NCI-H2171 treated with DMSO at 0.1 percent for 48 hours (cell line): ENCODE results near the gene TMEM17.
A peak's percentile ranks its signal among the peaks of the same experiment; 100 is the strongest.
"Not testable (repeated sequence)": the region's sequence is repeated elsewhere in the genome, so short reads cannot be mapped to it uniquely, and the experiment has no call there.

Experiments
- DNase-seq: peaks from one replicate; lab custom pipeline; 2025; lab: John Stamatoyannopoulos, UW

The TMEM17 gene, protein sequence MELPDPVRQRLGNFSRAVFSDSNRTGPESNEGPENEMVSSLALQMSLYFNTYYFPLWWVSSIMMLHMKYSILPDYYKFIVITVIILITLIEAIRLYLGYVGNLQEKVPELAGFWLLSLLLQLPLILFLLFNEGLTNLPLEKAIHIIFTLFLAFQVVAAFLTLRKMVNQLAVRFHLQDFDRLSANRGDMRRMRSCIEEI

DNA sequence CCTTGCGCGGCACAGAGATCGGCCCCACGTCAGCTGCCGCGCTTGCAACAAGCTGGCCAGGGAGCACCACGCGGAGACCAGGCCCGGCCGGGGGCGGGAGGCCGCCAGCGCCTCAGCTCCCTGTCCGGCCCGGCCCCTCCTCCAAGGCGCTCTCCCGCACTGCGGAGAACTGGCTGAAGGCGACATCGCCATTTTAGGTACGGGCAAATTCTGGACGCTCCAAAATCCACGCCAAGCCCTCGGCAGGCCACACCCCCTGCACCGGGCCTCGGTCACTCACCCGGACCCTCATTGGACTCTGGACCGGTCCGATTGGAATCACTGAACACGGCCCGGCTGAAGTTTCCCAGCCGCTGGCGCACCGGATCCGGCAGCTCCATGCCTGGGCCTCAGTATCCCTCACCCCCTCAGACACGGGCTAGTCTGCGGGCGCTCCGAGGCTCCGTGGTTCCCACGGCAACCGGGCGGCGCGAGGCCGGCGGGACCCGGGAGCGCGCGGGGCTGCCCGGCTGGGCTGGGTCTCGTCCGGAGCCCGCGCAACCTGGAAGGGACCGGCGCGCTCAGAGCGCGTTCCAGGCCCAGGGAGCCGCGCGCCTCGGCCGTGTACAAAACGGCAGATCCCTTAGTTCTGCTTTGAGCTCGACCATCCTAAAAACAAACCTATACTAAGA lies at the start of gene TMEM17:
Gene TMEM17, minus strand, starts transcription at position 446 of the 671 bp plus-strand sequence. Its CDS starts 66 bp downstream, at position 380.
- peak; percentile 73 for DNase-seq

DNA sequence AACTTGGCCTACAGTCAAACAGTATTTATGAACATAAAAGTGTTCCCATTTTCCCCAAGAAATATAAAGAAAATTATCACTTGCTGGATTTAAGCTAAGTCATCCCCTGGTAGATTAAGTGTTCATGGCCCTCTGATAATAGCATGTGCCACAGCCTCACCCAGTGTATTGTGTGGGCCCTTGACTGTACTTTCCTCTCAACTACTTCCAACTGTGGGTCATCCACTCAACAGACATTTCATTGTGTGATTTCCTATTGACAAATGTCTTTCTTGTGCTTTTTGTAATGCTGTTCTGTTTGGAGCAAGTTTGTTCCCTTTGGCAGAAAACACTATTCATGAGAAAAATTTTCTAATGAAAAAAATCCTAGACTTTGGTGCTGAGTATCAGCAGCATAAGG lies 48.4 kb upstream of the TMEM17 start:
- no peak for DNase-seq

DNA sequence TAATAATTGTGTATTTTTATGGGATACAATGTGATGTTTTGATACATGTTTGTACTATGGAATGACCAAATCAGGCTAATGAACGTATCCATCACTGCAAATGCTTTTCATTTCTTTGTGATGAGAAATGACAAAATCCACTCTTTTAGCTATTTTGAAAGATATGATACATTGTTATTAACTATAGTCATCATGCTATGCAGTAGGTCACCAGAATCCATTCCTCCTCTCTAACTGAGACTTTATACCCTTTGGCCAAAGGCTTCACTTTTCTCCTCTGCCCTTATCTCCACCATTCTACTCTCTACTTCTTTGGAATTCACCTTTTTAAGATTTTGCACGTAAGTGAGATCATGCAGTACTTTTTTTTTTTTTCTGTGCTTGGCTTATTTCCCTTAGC lies 44.5 kb upstream of the TMEM17 start:
- no peak for DNase-seq

DNA sequence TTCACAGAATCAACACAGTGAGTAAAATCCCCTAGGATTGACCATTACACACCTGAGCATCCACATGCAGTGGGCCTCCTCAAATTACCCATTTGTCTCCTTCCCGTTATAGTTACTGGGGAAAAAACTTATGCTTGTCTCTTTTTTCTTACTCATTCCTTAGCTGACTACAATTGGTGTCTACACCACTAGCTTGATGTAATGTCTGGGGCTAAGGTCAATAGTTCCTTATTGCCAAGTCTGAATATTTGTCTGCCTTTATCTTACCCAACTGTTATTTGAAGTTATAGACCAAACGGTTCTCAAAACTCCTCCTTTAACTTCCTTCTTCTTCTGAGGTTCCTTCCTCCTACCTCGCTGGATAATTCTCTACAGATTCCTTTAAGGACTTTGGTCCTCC lies 41.9 kb upstream of the TMEM17 start:
- no peak for DNase-seq

DNA sequence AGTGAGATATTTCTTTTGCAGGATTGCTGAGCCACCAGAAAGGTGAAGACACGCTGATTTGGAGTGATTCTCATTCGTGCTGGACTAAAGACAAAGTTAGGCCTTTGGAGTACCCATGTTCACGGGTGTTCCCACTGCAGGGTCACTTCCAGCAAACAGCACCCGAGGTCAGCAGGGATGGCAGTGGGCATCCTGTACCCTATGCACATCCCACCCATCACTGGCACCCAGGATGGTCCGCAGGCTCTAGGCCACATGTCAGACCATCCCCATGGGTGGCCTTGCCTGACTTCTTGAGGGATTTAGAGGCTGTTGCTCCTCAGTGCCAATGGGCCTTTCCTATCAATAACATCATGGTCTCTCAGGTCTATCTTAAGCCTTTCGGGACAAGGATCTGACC lies 39.3 kb upstream of the TMEM17 start:
- no peak for DNase-seq

DNA sequence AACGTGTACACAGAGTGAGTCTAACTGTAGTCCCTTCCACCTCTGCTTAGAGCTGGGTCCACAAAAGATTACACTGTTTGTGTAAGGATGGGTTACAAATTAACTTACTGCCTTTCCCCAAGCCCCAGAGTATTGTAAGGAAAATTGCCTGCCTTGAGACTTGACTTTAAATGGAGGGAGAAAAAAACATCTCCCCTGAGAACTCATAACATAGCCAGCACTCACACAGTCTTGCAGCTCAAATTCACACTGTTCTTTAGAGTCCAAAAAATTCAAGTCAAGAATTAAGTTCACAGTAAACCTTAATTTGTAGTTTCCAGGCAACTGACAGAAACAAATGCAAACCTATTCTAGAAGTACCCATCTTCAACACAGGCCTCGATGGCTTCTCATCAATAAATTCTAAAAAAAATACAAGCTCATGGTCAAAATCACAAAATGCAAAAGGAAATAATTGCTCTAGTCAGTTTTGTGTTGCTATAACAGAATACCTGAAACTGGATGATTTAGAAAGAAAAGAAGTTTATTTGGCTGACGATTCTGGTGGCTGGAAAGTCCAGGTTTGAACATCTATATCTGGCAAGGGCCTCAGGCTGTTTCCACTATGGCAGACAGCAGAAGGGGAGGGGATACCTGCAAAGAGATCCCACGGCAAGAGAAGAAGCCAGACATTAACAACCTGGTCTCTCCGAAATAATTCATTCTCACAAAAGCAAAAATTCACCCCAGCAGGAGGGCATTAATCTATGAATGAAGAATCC lies 34.6 kb upstream of the TMEM17 start:
- DNase-seq = no peak

DNA sequence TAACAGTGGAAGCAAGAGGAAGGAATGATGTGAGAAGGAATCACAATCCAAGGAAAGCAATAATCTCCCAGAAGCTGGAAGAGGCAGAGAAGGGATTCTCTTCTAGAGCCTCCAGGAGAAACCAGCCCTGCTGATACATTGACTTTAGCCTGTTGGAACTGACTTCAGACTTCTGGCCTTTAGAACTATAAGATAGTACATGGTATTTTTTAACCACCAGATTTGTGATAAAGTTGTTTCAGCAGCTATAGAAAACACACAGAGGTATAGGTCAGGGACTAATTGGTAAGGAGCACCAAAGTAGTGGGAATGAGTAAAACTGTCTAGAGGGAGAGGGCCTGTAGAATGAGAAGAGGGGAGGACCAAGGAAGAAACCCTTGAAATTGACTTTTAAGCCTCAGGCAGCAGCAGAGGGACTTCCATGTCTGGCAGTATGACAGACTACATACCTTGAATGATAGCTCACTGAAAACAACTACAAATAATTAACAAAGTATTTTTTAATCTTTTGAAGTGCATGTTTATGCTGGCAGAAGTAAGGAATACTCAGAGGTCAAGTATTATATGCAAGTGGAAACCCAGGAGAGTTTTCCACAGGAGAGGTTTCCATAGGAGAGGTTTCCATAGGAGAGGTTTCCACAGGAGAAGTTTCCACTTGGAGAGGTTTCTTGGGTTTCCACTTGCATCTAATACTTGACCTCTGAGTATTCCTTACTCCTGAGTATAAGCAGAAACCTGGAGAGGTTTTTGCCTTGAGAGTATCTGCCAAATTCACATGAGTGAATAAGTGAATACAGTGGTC lies 33.8 kb upstream of the TMEM17 start:
- no peak for DNase-seq

DNA sequence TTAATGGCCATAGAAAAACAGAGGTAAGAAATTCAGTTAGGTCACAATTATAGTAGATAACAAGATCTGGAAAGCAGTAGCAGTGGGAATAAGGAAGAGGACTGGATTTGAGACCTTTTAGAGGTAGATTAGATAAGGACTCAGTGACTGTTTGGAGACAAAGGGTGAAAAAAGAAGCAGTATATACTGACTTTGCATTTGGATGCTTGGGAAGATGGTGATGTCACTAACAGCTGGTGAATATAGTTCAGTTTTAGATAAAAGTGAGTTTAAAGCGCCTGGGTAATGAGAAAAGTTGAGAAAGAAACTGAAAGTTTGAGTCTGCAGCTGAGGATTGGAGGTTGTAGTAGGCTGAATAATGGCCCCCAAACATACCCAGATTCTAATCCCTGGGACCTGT lies 32.8 kb upstream of the TMEM17 start:
- no peak for DNase-seq

DNA sequence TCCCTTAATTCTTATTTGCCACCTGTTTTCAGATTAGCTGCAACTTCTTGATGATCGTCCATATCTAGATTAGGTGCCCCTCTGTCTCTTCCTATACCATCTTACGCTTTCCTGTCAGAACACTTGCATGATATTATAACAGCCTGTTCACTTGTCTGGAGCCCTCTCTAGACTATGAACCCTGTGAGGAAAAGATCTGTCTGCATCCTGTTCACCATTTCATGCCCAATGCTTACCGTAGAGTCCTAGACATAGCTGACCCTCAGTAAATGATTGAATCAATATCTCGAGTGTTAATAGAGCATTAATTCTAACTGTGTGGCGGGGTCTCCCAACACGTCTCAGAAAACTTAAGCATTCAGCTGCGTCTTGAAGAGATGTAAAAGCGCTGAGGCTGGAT lies 31.8 kb upstream of the TMEM17 start:
- no peak for DNase-seq

DNA sequence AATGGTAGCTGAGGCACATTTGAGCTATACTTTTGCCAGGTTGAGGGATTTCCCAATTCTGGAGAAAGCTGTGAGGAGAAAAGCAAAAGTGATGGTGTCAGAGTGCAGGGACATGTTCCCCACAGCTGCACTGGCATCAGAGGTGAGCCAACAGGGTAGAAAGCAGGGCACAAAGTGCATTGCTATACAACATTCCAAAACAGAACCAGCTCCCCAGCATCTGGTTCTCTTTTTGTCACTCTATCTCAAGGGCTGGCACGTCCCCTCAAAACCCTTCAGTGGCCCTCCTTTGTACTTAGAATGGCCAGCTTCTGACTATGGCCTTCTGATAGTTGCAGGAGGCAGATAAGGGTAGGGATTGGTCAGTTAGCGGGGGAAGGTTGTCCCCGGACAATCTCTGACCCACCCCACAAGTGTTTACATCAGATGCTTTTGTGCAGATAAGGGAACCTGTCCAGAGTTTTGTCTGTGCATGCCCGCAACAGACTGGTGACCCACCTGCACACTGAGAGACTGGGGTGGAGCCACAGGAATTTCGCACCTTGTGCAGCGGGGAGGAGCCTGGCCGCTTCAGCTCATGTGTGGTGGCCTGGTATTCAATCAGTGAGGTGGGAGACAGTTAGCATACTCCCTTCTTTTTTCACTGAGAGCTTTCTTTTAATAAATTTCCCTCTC lies 31.0 kb upstream of the TMEM17 start:
- DNase-seq = no peak

DNA sequence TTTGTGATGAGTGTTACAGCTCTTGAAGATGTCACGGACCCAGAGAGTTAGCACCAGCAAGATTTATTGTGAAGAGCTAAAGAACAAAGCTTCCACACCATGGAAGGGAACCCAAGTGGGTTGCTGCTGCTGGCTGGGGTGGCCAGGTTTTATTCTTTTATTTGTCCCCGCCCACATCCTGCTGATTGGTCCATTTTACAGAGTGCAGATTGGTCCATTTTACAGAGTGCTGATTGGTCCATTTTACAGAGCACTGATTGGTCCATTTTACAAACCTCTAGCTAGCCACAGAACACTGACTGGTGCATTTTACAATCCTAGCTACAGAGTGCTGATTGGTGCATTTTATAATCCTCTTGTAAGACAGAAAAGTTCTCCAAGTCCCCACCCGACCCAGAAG lies 29.5 kb upstream of the TMEM17 start:
- not testable (repeated sequence) for DNase-seq

DNA sequence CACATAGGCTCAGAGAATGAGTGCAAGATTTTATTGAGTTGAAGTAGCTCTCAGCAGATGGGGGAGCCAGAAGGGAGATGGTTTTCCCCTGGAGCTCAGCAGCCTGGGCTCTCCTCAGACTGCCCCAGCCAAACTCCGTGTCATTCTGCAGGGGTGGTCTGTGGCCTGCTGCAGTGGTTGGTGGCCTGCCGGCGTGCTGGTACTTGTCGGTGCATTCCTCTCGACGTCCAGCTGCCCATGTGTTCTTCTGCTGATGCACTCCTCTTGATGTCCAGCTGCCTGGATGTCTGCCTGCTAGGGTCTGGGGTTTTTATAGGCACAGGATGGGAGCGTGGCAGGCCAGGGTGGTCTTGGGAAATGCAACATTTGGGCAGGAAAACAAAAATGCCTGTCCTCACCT lies 25.6 kb upstream of the TMEM17 start:
- no peak for DNase-seq

DNA sequence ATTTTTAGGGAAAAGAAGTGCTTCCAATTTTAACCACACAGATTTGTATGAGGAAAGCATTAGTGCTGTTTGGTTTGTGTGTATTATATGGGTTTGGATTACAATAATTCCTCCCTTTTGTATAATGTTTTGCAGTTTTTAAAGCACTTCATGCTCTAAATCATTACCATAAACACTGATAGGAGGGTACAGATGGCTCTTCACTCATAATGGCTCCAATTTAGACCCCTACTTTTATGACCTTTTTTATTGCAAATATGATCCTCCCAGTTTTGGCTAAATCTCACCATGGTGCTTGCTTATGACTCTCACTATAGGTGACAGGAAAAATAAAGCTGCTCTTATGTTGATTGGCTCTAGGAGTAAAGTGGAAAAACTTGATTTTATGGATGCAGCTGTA lies 23.8 kb upstream of the TMEM17 start:
- DNase-seq = no peak

DNA sequence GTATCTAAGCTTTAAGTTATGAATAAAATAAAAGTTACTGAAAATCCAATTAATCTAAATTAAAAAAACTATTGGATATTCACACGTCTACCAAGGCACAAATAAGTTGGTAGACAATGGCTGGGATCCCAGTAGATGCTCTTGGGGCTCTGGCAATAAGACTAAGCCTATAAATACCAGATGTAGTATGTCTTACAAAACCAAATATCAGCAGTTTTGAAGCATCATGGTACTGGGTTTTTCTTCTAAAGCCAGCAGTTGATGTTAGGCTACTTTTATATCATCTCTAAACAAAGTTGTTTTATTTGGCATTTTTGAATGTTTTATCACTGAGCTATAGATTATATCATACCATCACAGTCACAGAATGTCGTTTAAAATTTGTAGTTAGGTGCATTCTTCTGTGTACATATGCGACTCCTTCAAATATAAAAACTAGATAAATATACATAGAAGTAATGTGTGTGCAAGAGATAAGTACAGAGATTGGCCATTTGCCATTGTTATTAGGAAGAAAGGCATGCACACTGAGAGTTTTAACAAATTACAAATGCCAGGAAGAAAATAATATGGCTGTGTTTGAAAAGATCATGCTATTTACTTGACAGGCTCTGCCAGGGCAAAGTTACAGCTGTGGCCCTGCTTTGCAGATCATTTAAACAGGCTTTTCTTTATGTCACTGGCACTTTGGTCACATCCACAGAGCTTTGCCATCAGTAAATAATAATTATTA lies 21.6 kb upstream of the TMEM17 start:
- no peak for DNase-seq

DNA sequence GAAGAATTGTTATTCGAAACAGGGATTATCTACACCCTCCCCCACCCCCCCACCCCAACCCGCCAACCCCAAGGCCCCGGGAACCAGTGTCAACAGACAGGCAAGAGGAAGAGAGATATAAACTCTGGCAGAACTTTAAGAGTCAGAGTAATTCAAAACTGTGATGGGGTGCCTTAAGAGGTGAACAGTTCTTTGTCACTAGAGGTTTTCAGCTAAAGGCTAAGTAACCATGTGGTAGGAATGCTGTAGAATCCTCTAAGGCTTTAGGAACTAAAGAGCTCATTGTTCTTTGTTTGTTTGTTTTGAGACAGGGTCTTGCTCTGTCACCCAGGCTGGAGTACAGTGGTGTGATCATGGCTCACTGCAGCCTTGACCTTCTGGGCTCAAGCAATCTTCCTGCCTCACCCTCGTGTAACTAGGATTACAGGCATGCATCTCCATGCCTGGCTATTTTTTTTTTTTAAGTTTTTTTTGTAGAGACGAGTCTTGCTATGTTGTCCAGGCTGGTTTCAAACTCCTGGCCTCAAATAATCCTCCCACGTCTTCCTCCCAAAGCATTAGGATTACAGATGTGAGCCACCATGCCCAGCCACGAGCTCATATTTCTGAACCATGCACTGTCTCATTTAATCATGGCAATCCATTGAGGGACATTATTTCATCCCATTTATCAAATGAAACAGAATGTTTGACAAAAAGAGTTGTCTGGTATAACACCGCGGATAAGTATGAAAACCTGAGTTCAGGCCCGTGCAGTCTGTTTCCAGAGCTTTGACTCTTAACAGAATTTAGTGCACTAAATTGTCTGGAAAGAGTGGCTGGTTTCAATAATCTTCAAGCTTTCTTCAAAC lies 20.8 kb upstream of the TMEM17 start:
- DNase-seq = no peak

DNA sequence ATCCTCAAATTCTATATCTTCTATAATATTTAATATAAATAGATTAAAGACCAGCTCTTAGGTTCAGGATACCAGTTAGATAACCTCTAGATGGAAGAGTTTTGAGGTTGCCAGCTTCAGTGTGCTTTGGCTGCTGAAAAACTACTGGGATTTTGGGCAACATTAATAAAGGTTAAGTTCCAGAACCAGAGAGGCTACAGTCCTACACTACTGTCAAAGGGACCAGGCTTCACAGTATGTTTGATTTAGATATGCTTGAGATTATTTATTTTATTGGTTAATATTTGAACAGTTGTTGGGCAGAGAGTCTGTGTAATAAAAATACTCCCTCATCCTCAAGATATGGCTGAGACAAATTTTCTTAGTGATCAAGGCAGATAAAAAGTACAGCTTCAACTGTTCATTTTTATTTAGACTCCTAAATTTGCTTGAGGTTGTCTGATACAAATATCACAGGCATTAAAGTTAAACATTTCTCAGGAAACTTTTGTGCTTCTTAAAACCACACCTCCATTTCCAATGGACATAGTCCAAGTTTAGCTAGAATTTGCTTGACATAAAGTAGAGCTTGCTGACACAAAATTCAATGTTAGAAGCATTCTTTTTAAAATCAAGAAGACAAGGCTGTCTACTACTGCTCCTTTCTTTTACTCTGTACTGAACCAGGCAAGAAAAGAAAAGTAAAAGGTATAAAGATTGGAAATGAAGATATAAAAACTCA lies 19.7 kb upstream of the TMEM17 start:
- DNase-seq = no peak

DNA sequence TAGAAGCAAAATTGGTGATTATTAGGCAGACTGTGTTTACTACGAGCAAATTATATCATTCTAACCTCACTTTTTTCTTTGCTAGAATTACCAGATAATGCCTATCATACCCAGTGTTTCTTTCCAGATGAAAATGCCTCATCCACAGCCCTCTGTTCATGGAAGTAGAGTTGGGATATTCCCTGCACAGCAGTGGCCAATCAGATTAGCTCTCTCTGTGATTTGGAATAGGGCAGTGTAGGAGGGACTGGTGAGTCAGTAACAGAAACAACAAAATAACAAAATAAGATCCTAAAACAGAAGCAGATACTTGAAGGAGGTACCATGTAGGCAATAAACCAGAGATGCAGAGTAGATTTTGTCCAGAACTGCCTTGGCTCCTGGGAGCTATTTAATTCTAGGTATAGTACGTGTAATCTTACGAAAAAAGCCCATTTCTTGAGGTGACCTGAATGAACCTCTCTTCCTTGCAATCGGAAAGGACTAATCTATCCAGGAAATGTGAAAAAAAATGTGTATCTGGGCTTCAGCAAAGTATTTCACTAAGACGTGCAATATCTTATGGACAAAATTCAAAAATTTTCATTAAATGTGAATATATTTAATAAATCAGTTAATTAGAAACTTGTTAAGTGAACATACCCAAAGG lies 18.4 kb upstream of the TMEM17 start:
- DNase-seq = no peak

DNA sequence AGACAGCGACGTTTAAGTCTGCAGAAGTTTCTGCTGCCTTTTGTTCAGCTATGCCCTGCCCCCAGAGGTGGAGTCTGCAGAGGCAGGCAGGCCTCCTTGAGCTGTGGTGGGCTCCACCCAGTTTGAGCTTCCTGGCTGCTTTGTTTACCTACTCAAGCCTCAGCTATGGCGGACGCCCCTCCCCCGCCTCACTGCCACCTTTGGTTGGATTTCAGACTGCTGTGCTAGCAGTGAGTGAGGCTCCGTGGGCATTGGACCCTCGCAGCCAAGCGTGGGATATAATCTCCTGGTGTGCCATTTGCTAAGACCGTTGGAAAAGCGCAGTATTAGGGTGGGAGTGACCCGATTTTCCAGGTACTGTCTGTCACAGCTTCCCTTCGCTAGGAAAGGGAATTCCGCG lies 15.1 kb upstream of the TMEM17 start:
- not testable (repeated sequence) for DNase-seq

DNA sequence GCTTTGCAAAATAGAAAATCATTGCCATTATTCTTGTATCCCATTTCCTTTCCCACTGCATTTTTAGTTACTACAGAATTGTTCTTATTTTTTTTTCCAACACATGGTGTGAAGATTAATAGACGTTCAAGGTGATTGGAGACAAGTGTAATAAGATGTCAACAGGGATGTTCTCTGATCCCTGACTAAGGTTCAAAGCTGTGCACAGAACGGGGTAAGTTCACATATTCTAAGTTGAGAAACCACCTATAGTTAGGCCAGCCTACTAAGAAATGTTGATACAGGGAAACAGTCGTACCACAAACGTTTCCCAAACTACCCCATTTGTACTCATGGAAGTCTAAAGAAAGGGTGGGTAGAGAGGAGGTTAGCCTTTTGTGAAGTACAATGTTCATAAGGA lies 6.4 kb upstream of the TMEM17 start:
- no peak for DNase-seq
